ENCODE results near the gene PMM1.
"Not testable (repeated sequence)": the region's sequence is repeated elsewhere in the genome, so short reads cannot be mapped to it uniquely, and the experiment has no call there.

Gene PMM1

GRCh38 chr22:41598081-41598480 is 8.4 kb upstream of the PMM1 start:
- WGBS, 2 experiments = 89 to 95% methylated on average over 5 of the region's 5 CpGs
- H3K27ac ChIP-seq (ENCODE audit: insufficient read depth, low read depth, low read length, poor library complexity, severe bottlenecking) = no peak overlapping the region
- H3K9me3 ChIP-seq (ENCODE audit: control insufficient read depth, low read length) = no peaks in the 10 kb centered on the region

GRCh38 chr22:41597635-41597953 is 8.0 kb upstream of the PMM1 start:
- WGBS, 2 experiments = 91 to 99% methylated on average over 2 of the region's 2 CpGs
- Histone ChIP-seq H3K27me3 (ENCODE audit: control insufficient read depth, insufficient read depth, low read length, poor library complexity, severe bottlenecking) (no peaks in the 10 kb centered on the region), H3K4me3 (ENCODE audit: insufficient read depth, low read depth, low read length) (no peak overlapping the region), H3K9me3 (ENCODE audit: control insufficient read depth, low read length) (no peaks in the 10 kb centered on the region), H3K36me3 (ENCODE audit: control insufficient read depth, insufficient read depth, low read length) (peaks cover 5% of the 10 kb centered on the region), H3K4me1 (ENCODE audit: control insufficient read depth, insufficient read depth, low read length) (no peaks in the 10 kb centered on the region), H3K27ac (ENCODE audit: insufficient read depth, low read depth, low read length, poor library complexity, severe bottlenecking) (no peak overlapping the region)

More at GRCh38 chr22:41598081-41598480, 8.4 kb upstream of the PMM1 start:
- Histone ChIP-seq H3K36me3 (ENCODE audit: control insufficient read depth, insufficient read depth, low read length) (peaks cover 5% of the 10 kb centered on the region), H3K27me3 (ENCODE audit: control insufficient read depth, insufficient read depth, low read length, poor library complexity, severe bottlenecking) (no peaks in the 10 kb centered on the region), H3K4me1 (ENCODE audit: control insufficient read depth, insufficient read depth, low read length) (no peaks in the 10 kb centered on the region), H3K4me3 (ENCODE audit: insufficient read depth, low read depth, low read length) (no peak overlapping the region)

- Histone ChIP-seq H3K27ac (ENCODE audit: insufficient read depth, low read depth, low read length, poor library complexity, severe bottlenecking) (no peak overlapping the region), H3K36me3 (ENCODE audit: control insufficient read depth, insufficient read depth, low read length) (peaks cover 5% of the 10 kb centered on the region), H3K4me3 (ENCODE audit: insufficient read depth, low read depth, low read length) (no peak overlapping the region), H3K27me3 (ENCODE audit: control insufficient read depth, insufficient read depth, low read length, poor library complexity, severe bottlenecking) (no peaks in the 10 kb centered on the region), H3K4me1 (ENCODE audit: control insufficient read depth, insufficient read depth, low read length) (no peaks in the 10 kb centered on the region), H3K9me3 (ENCODE audit: control insufficient read depth, low read length) (no peaks in the 10 kb centered on the region)
- WGBS, 2 experiments = 62 to 64% methylated on average over 13 of the region's 13 CpGs
Observed at GRCh38 chr22:41596776-41597634, 7.4 kb upstream of the PMM1 start.

- WGBS, 2 experiments = 94 to 95% methylated on average over 4 to 5 of the region's 5 CpGs
- Histone ChIP-seq H3K4me1 (ENCODE audit: control insufficient read depth, insufficient read depth, low read length) (no peaks in the 10 kb centered on the region), H3K9me3 (ENCODE audit: control insufficient read depth, low read length) (no peaks in the 10 kb centered on the region), H3K27me3 (ENCODE audit: control insufficient read depth, insufficient read depth, low read length, poor library complexity, severe bottlenecking) (no peaks in the 10 kb centered on the region), H3K4me3 (ENCODE audit: insufficient read depth, low read depth, low read length) (no peak overlapping the region), H3K27ac (ENCODE audit: insufficient read depth, low read depth, low read length, poor library complexity, severe bottlenecking) (no peak overlapping the region), H3K36me3 (ENCODE audit: control insufficient read depth, insufficient read depth, low read length) (peaks cover 5% of the 10 kb centered on the region)
Observed at GRCh38 chr22:41595703-41596102, 6.1 kb upstream of the PMM1 start.

- H3K4me3 ChIP-seq (ENCODE audit: insufficient read depth, low read depth, low read length); H3K27me3 ChIP-seq (ENCODE audit: control insufficient read depth, insufficient read depth, low read length, poor library complexity, severe bottlenecking); H3K4me1 ChIP-seq (ENCODE audit: control insufficient read depth, insufficient read depth, low read length); H3K9me3 ChIP-seq (ENCODE audit: control insufficient read depth, low read length); H3K27ac ChIP-seq (ENCODE audit: insufficient read depth, low read depth, low read length, poor library complexity, severe bottlenecking); H3K36me3 ChIP-seq (ENCODE audit: control insufficient read depth, insufficient read depth, low read length): not testable (repeated sequence)
- 95 to 96% methylated on average over 51 of the region's 51 CpGs for WGBS, 2 experiments
Observed at GRCh38 chr22:41593336-41593960, 3.8 kb upstream of the PMM1 start.

GRCh38 chr22:41587347-41587723 is 2.3 kb downstream of the PMM1 start:
- 88 to 95% methylated on average over 7 of the region's 7 CpGs for WGBS, 2 experiments

GRCh38 chr22:41585898-41586297 is 3.7 kb downstream of the PMM1 start:
- Histone ChIP-seq H3K4me3 (ENCODE audit: insufficient read depth, low read depth, low read length) (no peak overlapping the region), H3K36me3 (ENCODE audit: control insufficient read depth, insufficient read depth, low read length) (no peaks in the 10 kb centered on the region), H3K27me3 (ENCODE audit: control insufficient read depth, insufficient read depth, low read length, poor library complexity, severe bottlenecking) (no peaks in the 10 kb centered on the region), H3K27ac (ENCODE audit: insufficient read depth, low read depth, low read length, poor library complexity, severe bottlenecking) (no peak overlapping the region), H3K9me3 (ENCODE audit: control insufficient read depth, low read length) (no peaks in the 10 kb centered on the region), H3K4me1 (ENCODE audit: control insufficient read depth, insufficient read depth, low read length) (peaks cover 4% of the 10 kb centered on the region)
- WGBS, 2 experiments = 94 to 97% methylated on average over 7 of the region's 7 CpGs

More at GRCh38 chr22:41587347-41587723, 2.3 kb downstream of the PMM1 start:
- Histone ChIP-seq H3K27ac (ENCODE audit: insufficient read depth, low read depth, low read length, poor library complexity, severe bottlenecking) (no peak overlapping the region), H3K4me3 (ENCODE audit: insufficient read depth, low read depth, low read length) (no peak overlapping the region), H3K27me3 (ENCODE audit: control insufficient read depth, insufficient read depth, low read length, poor library complexity, severe bottlenecking) (no peaks in the 10 kb centered on the region), H3K36me3 (ENCODE audit: control insufficient read depth, insufficient read depth, low read length) (no peaks in the 10 kb centered on the region), H3K4me1 (ENCODE audit: control insufficient read depth, insufficient read depth, low read length) (peaks cover 4% of the 10 kb centered on the region), H3K9me3 (ENCODE audit: control insufficient read depth, low read length) (no peaks in the 10 kb centered on the region)

GRCh38 chr22:41584881-41585280 is 4.8 kb downstream of the PMM1 start:
- H3K9me3 ChIP-seq (ENCODE audit: control insufficient read depth, low read length) = no peaks in the 10 kb centered on the region
- no peak overlapping the region for H3K27ac ChIP-seq (ENCODE audit: insufficient read depth, low read depth, low read length, poor library complexity, severe bottlenecking)
- peaks cover 4% of the 10 kb centered on the region for H3K4me1 ChIP-seq (ENCODE audit: control insufficient read depth, insufficient read depth, low read length)
- H3K27me3 ChIP-seq (ENCODE audit: control insufficient read depth, insufficient read depth, low read length, poor library complexity, severe bottlenecking) = no peaks in the 10 kb centered on the region
- 90 to 95% methylated on average over 6 of the region's 6 CpGs for WGBS, 2 experiments
- H3K4me3 ChIP-seq (ENCODE audit: insufficient read depth, low read depth, low read length) = no peak overlapping the region
- H3K36me3 ChIP-seq (ENCODE audit: control insufficient read depth, insufficient read depth, low read length) = no peaks in the 10 kb centered on the region

- no peak overlapping the region for H3K27ac ChIP-seq (ENCODE audit: insufficient read depth, low read depth, low read length, poor library complexity, severe bottlenecking)
- H3K4me1 ChIP-seq (ENCODE audit: control insufficient read depth, insufficient read depth, low read length) = no peaks in the 10 kb centered on the region
- whole genome bisulfite sequencing, 2 experiments = 91 to 92% methylated on average over 8 of the region's 8 CpGs
- no peaks in the 10 kb centered on the region for H3K9me3 ChIP-seq (ENCODE audit: control insufficient read depth, low read length)
- H3K27me3 ChIP-seq (ENCODE audit: control insufficient read depth, insufficient read depth, low read length, poor library complexity, severe bottlenecking) = no peaks in the 10 kb centered on the region
- H3K36me3 ChIP-seq (ENCODE audit: control insufficient read depth, insufficient read depth, low read length) = no peaks in the 10 kb centered on the region
- H3K4me3 ChIP-seq (ENCODE audit: insufficient read depth, low read depth, low read length) = no peak overlapping the region
Observed at GRCh38 chr22:41582694-41583093, 6.9 kb downstream of the PMM1 start.

- no peaks in the 10 kb centered on the region for H3K9me3 ChIP-seq (ENCODE audit: control insufficient read depth, low read length)
- H3K36me3 ChIP-seq (ENCODE audit: control insufficient read depth, insufficient read depth, low read length) = no peaks in the 10 kb centered on the region
- H3K27me3 ChIP-seq (ENCODE audit: control insufficient read depth, insufficient read depth, low read length, poor library complexity, severe bottlenecking) = no peaks in the 10 kb centered on the region
- H3K4me3 ChIP-seq (ENCODE audit: insufficient read depth, low read depth, low read length) = no peak overlapping the region
- no peak overlapping the region for H3K27ac ChIP-seq (ENCODE audit: insufficient read depth, low read depth, low read length, poor library complexity, severe bottlenecking)
- 92 to 93% methylated on average over 6 of the region's 6 CpGs for WGBS, 2 experiments
- H3K4me1 ChIP-seq (ENCODE audit: control insufficient read depth, insufficient read depth, low read length) = no peaks in the 10 kb centered on the region
Observed at GRCh38 chr22:41579997-41580355, 9.7 kb downstream of the PMM1 start.

Data from ectodermal cell (in vitro differentiated cells).